GM18502 (cell line): ENCODE results near the gene EGLN1.

ENCODE experiments used
- ATAC-seq: cut with Tn5 transposase; IDR thresholded peaks from one replicate; pipeline ENCODE4 v1.9.1; 2021; ENCODE audit warnings: mild to moderate bottlenecking; ENCODE audit not compliant: unreplicated experiment, poor library complexity

Gene EGLN1

DNA sequence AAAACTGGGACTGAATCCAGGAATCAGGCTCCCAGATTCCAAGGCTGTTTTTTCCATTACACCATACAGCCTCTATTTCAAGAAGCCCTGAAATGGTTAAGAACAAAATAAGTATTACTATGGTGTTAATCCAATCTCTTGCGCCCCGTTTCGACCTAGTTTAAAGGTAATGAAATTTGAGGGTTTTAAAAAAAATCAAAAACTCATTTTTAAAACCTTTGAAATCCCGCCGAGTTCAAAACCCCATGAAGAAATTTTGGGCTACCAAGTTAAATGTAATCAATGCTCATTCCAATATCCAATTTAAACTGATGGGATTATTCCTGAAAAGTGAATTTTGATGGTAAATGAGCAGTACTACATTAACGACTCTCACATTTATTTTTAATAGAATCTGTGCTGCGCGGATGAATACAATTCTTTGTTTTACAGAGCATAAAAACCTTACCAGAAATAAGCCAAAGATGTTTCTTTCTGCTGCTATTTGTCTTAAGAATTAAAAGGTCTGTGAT, 767 bp upstream of the EGLN1 start:
- no peak for ATAC-seq

DNA sequence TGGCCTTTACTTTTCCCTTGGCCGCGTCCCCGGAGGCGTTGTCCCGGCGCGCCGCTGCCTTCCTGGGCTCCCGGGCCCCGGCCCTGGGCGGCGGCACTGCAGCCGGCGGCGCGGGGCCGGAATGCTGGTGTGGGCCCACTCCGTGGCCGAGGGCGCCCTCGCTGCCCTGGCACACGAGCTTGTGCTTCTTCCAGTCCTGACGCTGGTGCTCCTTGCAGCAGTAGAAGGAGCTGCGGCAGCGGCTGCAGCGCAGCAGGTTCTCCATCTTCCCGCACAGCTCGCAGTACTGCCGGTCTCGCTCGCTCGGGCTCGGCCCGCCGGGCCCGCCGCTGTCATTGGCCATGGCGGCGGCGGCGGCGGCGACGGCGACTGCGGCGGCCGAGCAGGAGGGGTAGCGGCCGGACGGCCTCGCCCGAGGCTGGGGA, 529 bp downstream of the EGLN1 start:
- ATAC-seq: peak; percentile 22

DNA sequence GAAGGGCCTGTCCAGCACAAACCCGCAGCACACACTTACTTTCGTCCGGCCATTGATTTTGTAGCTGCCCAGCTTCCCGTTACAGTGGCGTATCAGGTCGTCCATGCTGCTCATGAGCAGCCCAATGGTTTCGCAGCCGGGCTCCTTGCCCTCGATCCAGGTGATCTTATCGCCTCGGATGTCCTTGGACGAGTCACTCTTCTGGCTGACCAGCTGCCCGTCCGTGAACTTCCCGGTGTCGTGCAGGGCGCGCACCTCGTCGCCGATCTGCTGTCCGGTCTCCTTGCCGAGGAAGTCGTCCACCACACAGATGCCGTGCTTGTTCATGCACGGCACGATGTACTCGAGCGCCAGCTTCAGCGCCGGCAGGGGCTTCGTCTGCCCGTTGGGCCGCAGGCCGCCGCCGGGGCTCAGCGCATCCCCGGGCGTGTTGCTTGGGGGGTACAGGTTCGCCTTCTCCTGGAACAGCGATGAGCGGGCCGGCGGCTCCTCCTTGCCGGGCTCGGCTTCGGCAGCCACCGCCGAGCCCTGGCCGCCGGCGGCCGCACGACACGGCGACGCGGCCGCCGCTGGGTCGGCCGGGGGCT, 1.0 kb downstream of the EGLN1 start:
- ATAC-seq: peak; percentile 8

DNA sequence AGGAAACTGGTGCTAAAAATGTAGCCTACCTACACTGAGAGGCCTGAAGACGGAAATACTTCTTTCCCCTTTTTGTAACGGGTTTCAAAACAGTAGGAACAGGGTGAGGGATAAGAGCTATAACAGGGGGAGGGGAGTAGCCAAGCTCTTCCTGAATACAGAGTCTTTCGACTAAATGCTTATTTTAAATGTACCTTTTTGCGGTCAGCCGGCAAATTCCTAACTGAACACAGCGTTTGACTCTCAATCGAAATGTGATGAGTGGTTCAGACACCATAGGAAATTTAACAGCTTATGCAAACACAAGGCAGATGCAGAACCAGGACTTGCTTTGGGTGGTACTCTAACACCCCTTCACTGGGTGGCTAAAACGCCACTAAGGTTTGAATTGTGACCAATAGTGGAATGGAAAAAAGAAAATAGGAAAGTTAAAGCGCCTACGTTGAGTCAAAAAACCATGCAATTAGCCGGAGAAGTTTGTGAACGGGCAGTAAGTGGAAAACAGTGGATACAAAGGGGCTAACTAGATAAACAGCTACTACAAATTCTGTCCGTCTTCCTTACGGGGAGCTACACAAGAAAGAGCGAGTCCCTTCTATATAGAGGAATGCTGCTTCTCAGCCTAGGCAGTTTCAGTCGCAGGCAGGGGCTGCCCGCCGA, 1.7 kb downstream of the EGLN1 start:
- no peak for ATAC-seq

- no peak for ATAC-seq
Measured at GRCh38 chr1:231419738-231420298, 2.3 kb downstream of the EGLN1 start.

DNA sequence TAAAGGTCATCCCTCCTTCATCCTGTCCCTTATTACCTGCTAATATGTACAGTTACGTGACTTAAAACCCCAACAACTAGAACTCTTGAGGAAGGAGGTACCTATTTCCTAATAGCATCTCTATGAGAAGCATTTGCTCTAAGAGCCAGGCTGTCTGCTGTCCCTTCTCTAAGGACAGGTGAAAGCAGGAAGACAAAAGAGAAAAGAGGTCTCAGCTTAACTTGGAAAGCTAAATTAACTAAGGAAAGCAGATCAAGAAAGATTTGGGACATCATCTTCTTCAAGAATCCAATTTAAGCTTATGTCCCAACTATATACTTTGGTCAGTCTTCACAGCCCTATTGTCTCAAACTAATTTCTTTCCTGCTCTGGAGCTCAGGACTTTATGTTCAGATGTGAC, 2.9 kb downstream of the EGLN1 start:
- ATAC-seq: no peak

DNA sequence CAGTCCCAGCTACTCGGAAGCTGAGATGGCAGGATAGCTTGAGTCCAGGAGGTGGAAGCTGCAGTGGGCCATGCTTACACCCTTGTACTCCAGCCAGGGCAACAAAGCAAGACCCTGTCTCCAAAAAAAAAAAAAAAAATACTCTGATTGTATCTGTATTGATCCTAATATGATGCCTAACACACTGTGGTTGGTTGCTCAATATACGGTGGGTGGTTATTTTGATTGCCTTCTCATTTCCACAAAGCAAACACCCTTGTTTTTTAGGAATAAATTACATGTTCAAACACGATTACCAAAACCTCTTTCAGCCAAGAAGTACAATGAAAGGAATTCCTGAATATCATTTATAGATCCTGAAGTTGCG, 3.4 kb downstream of the EGLN1 start:
- no peak for ATAC-seq

- ATAC-seq: no peak
Measured at GRCh38 chr1:231418101-231418740, 3.9 kb downstream of the EGLN1 start.

GRCh38 chr1:231417513-231417912, 4.6 kb downstream of the EGLN1 start:
- ATAC-seq: no peak

DNA sequence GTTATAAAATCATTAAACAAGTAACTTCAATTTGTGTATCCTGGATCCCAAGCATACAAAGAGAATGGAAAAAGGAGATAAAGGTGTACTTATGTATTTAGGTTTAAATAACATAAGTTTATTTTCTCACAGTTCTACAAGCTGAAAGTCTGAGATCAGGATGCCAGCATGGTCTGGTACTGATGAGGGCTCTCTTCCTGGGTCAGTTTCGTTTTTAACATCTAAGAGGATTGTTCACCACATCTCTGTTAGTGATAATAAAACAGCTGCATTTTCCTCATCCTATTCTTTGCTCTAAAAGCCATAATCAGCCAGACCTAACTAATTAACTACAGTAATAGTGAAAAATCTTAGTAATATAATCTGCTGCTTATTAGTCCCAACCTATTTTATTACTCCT, 5.2 kb downstream of the EGLN1 start:
- no peak for ATAC-seq

GRCh38 chr1:231415018-231415583, 7.0 kb downstream of the EGLN1 start:
- no peak for ATAC-seq

GRCh38 chr1:231414260-231415016, 7.6 kb downstream of the EGLN1 start:
- no peak for ATAC-seq

- no peak for ATAC-seq
Measured at GRCh38 chr1:231413749-231414082, 8.4 kb downstream of the EGLN1 start.

- ATAC-seq: no peak
Measured at GRCh38 chr1:231411036-231411531, 11.0 kb downstream of the EGLN1 start.

- no peak for ATAC-seq
Measured at GRCh38 chr1:231410036-231410612, 12.0 kb downstream of the EGLN1 start.

GRCh38 chr1:231408528-231409094, 13.5 kb downstream of the EGLN1 start:
- no peak for ATAC-seq

GRCh38 chr1:231407547-231408396, 14.3 kb downstream of the EGLN1 start:
- ATAC-seq: peak; percentile 70

DNA sequence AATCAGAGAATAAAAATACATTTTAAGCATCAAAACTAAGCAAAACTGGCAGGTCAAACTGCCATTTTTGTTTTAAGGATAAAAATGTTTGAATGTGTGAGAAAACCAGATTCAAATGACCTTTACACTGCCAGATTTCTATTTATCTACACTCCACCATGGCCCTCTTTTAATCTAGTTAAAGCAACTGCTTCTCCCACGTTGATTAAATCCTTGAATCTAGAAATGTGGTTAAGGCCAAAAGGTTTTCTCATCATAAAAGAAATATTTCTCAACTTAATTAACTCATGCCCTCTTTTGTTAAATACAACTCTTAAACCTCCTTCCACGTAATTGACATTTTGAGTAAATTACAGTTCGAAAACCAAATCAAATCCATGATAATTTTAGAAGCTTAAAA, 15.0 kb downstream of the EGLN1 start:
- ATAC-seq: no peak

DNA sequence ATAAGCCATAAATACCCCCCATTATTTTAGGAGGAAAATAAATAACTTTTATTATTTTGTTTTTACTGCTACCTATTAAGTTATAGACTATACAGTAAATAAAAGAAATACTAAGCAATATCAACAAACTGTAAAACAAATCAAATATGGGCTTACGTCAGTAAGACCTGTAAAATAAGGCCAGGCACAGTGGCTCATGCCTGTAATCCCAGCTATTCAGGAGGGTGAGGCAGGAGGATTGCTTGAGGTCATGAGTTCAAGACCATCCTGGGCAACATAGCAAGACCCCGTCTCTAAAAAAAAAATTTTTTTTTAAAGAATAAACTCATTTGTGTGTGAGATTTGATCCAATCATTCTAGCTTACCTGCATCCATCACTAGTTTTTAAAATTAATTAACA, 17.8 kb downstream of the EGLN1 start:
- ATAC-seq: no peak
